KG1 (cell line): ENCODE results near the gene SLC22A23.

Experiments
- DNase-seq: peaks from one replicate; lab custom pipeline; 2025; lab: John Stamatoyannopoulos, UW

SLC22A23 gene

DNA sequence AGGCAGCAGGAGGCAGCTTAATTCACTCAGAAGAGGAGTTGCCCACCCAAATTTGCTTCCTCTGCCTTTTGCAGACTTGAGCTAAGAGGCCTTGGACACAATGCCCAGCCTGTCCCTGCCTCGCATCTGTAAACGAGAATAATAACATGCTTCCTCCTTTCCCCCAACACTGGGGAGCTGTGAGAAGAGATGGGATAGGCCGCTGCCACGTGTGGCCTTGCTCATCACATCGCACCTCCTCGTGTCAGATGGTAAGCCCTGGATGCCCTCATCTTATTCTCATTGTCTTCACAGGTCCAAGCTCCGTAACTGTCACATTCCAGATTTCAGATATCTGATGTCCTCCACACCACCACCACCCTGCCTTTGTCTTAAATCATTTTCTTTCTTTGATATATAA, 216.3 kb downstream of the SLC22A23 start:
- no peak for DNase-seq

DNA sequence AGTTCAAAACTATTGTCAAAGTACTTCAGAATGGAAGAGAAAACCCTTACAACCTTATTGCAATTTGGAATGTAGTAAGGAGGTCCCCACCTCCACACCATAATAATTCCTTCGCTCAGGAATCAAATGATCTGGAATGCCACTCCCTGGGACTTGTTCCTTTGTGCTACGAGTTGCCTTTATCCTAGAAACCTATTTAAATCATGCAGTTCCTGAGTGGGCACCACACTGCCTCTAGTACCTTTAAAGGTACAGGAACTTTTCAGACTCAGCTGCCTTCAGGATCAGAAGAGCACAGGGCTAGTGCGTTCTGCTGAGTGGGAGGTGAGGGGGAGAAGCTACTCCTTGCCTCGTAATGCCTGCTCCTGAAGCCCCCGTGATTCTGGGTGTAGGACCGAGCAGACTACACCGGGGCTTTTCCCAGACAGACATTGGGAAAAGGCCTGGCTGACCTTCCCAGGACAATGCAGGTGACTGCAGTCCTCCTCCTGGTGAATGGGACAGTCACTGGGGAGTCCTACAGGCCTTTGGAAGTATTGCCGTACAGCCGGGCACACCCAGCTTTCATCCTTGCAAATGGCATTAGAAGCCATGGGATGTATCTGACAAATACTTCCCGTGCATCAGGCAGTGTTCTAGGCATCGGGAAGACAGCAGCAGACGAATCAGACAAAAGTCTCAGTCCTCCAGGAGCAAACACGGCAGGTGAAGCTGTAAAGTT, 217.6 kb downstream of the SLC22A23 start:
- DNase-seq, result no peak

DNA sequence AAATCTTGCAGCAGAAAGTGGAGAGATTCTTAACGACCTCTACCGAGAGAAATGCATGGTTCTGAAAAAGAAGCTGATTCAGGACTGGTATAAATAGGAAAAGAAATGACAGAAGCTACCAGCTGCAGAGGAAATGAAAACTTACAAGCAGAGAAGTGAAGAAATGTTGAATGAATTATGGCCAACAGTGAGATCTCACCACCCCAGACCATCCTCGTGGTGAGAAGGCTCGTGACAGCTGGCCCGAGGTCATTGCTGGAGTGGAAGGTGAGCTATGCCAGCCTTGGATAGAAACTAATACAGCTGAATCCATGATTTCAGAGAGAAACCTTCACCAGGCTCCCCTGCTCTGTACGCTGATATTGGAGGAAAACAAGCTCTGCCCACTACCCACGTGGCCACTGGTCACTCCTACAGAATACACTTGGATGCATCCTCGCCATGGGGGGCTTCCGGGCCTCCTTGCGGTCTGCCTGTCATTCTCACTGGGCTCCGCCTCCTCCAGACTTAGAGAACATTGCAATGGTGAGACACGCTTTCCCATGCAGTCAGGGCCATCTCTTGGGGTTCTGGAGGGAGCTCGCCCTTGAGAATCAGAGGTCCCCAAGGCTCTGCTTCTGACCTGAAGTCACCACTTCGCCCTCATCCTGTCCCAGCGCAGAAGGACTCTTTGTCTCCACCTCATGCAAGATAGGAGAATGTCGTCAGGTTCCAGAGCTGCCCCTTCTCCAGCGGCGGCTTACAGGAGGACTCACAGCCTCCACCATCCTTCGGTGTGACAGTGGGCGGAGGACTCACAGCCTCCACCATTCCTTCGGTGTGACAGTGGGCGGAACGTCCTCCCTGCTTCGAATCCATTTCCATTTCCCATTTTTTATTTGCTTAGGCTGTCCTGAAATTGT, 218.8 kb downstream of the SLC22A23 start:
- DNase-seq, result no peak

DNA sequence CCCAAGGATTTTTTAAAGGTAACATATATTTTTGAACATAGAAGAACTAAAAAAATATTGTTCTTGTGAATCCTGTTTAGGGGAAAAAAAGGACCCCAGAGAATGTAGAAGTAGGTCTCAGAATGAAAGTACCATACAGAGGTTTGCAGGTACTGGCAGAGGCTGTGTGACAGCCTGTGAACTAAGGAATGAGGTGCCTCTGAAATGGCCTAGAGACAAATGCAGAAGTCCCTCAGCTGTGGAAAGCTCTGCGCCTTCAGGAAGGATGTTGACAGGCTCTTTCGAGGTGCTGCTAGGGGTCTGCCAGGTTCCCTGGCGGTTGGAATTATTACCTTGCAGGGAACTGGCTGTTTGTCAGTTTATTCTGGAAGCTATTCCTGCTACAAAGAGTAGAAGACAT, 220.8 kb downstream of the SLC22A23 start:
- no peak for DNase-seq

DNA sequence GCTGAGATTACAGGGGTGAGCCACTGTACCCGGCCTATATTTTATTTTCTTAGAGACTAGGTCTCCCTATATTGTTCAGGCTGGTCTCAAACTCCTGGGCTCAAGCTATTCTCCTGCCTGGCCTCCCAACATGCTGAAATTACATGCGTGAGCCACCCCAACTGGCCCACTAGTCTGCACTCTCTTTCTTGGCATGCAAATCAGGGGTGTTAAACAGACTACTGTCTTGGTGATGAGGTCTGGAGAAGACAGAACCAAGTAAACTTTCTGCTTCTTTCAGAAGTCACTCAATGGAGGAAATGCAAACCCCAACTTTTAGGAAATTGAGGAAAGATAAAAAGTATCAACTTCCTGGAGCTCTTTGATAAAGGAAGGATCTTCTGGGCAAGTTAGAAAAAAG, 221.4 kb downstream of the SLC22A23 start:
- no peak for DNase-seq

GRCh38 chr6:3233904-3234303, 222.9 kb downstream of the SLC22A23 start:
- no peak for DNase-seq

GRCh38 chr6:3233321-3233720, 223.5 kb downstream of the SLC22A23 start:
- DNase-seq, result no peak

- DNase-seq, result no peak
These were observed 224.6 kb downstream of the SLC22A23 start for GRCh38 chr6:3232017-3232945.

- DNase-seq, result no peak
These were observed 225.4 kb downstream of the SLC22A23 start for GRCh38 chr6:3231247-3232016.

DNA sequence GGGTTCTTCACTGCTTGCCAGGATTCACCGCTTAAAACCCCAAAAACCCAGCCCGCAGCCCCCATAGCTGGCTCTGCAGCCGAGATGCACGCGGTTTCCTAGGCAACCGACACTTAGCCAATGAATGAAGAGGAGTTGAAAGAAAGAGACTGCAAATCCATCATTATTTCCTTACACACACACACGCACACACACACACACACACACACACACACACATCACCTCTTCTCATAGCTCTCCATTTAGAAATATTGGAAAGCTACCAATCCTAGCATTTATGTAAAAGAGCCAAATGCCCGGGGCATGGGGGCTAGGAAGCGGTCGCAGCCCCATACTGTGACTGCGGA, 226.0 kb downstream of the SLC22A23 start:
- DNase-seq, result no peak

- no peak for DNase-seq
These were observed 226.5 kb downstream of the SLC22A23 start for GRCh38 chr6:3230256-3230882.

GRCh38 chr6:3229566-3230178, 227.2 kb downstream of the SLC22A23 start:
- no peak for DNase-seq

DNA sequence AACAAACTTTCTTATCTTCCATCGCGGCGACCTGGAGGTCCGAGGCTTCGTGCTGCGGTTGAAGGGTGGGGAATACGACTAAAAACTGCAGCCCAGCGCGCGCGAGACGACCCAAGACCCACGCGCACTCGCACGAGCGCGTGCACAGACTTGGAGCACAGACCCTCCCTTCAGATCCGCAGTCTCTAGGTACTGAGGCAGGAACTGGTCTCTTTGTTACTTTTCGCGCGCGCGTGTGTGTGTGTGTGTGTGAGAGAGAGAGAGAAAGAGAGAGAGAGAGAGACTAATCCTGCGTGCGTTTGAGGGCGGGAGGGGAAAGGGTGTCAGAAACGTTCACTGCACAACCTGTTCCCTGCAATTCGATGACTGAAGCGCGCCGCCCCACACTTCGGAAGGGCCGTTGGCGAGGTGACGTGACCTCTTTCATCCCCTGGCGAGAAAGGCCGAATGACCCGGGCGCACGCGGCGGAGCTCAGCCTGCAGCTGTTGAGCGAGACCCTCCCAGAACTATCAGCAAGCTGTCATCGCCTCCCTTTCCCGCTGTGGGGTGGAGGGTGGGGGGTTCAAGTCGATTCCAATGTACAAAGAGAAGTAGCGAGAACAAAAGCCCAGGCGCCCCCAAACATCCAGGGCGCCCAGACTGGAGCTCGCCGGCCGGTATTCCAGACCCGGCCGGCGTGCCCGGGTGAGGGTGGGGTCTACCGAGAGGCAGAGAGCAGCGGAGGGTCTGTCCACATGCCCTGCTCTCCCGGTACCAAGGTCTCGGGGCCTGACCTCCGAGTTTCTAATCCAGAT, 227.9 kb downstream of the SLC22A23 start:
- no peak for DNase-seq

GRCh38 chr6:3228046-3228671, 228.7 kb downstream of the SLC22A23 start:
- DNase-seq, result no peak

DNA sequence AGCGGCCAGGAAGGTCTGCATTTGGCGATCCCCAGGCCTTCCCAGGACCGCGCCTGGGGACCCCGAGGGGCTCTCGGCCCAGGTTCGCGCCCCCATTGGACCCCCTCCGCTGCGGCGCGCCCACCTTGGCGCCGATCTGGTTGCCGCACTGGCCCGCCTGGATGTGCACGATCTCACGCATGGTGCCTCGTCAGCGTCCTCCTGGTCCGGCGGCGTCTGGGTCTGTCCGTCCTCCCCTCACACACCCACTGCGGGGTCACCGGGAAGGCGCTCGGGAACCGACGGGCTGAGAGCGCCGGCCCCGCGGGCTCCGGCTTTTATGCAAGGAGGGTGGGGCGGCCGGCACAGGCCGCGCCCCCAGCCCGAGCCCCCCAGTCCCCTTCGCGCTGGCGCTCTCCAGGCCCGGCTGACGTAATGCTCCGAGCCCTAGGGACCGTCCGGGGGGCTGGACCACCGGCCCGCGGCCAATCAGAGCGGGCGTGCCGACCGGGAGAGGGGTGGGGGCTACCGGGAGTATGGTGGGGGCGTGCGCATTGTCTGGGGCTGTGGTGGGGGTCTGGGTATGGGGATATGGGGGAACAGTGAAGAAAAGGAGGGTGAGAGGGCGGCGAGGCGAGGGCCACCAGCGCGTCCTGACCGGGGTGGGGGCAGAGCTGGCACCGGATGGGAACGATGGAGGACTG, 229.3 kb downstream of the SLC22A23 start, which contains the start of gene TUBB2B:
TSS of gene TUBB2B (minus strand) at position 291 of the 683 bp plus-strand sequence. CDS start at position 181, 110 bp downstream.
- no peak for DNase-seq

GRCh38 chr6:3226481-3227362, 230.1 kb downstream of the SLC22A23 start:
- no peak for DNase-seq

DNA sequence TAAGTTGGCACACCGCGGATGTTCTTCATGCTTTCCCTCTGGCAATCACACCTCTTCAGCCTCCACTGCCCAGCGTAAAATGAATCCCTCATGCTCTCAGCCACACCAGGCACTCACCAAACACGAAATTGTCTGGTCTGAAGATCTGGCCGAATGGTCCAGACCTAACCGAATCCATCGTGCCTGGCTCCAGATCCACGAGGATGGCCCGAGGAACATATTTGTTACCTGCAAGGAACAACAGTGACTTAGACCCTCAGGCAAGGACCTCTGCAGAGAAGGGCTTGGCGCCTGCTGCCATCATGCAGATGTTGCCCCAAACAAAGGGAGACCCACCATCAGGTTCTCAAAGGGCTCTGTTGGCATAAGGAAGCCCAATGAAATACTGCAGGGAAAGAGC, 230.8 kb downstream of the SLC22A23 start:
- DNase-seq, result no peak
